ENCODE data around the gene MPP1. TPM values are rescaled to one million over a fixed set of nuclear protein-coding genes. Genes with fewer than 3 reads are reported as not detected.

The MPP1 gene
- 37.5 and 52.6 TPM in 2 replicates for polyA plus RNA-seq

DNA sequence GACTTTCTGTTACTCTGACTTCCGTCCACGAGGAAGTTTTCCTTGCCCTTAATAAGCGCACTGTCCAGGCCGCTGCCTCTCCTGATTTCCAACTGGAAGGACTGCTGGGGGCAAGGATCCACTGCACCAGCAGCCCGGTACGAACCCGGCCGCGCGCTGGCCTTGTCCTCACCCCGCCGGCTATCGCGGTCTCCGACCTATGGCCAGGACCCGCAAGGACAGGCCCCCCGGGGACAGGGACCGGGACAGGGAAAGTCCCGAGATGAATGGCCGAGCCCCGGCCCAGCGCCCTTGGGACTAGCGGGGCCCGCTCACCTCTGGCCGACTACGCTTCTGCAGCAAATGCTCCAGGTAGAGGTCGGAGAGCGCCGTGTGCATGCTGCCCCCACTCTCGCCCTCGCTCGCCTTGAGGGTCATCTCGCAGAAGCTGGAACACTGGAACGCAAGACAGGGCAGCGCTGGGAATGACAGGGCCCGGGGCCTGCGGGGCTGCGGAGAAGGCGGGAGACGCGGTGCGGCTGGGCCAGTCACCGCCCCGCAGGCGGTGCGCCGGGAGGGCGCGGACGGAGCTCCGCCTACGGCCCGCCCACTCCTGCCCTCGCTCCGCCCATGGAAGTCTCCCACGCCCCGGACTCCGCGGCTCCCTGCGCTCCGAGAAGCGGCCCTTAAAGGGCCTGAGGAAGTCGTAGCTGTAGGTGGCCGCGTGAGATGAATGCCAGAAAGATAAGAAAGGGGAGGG is at the start of gene MPP1:
MPP1 (minus strand) TSS at position 529 of the 739 bp plus-strand sequence; CDS start at position 417, 112 bp downstream.

GRCh38 chrX:154834562-154834961 is 29.3 kb upstream of the MPP1 start, which contains the start of gene SMIM9:
Gene SMIM9 (minus strand): TSS chrX:154834662. CDS start chrX:154830856, 3,806 bp downstream.

DNA sequence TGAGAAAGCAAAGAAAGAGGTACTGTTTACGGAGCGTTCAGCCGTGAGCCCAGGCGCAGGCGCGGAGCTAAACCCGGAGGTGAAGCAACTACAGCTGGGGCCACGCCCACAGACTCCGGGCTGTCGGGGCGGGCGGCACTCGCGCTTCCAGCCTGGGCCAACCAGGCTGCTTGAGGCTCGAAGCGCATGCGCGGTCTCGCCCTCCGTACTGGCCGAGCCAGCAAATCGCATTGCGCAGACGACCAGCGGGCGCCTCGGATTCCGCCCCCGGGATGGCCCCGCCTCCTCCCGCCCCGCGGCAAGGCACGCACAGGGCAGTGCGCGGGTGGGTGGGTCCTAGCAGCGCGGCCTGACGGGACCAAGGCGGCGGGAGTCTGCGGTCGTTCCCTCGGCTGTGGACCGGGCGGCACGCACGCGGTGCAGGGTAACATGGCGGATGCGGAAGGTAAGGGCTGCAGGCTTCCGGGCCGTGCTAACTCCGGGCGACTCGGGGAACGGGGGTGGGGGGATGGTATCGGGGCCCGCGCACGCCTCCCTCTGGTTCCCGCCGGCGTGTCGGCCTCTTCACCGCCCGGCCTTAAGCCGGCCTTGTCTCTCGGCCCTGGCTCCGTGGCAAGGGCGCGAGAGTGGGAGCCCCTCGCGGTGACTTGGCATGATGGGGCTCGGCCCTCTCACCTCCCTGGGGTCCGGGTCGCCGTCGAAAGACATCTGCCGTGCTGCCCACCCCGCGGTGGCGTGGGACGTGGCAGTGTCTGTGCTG is 42.6 kb downstream of the MPP1 start, which contains the start of gene DKC1:
DKC1 (plus strand) TSS at position 328 of the 760 bp plus-strand sequence; CDS start at position 430, 102 bp downstream.

GRCh38 chrX:154750301-154751202 is 54.7 kb downstream of the MPP1 start, which contains the start of gene GAB3:
Gene GAB3 (minus strand): TSS chrX:154751077. CDS start chrX:154751025, 52 bp downstream.

Other genes starting within 250 kb of the MPP1 start
- not detected in 2 replicates for gene CTAG1A, start 220.4 kb downstream of the MPP1 start, polyA plus RNA-seq
- gene CTAG1B, start 186.2 kb downstream of the MPP1 start, polyA plus RNA-seq, result not detected in 2 replicates
- gene CTAG2, start 151.9 kb downstream of the MPP1 start, polyA plus RNA-seq, result not detected in 2 replicates
- gene GAB3, start 54.4 kb downstream of the MPP1 start, polyA plus RNA-seq, result 0.60 and 2.0 TPM in 2 replicates
- gene DKC1, start 42.6 kb downstream of the MPP1 start, polyA plus RNA-seq, result 13.2 and 14.1 TPM in 2 replicates
- gene SMIM9, start 29.2 kb upstream of the MPP1 start, polyA plus RNA-seq, result not detected in 2 replicates
- 8.1 TPM in 1 of 2 replicates, not detected in the other for gene F8A1, start 80.9 kb upstream of the MPP1 start, polyA plus RNA-seq
- gene F8, start 217.2 kb upstream of the MPP1 start, polyA plus RNA-seq, result 5.9 TPM in 2 replicates
- gene FUNDC2, start 221.4 kb upstream of the MPP1 start, polyA plus RNA-seq, result 123 and 201 TPM in 2 replicates

All from Purkinje cell (primary cell).